ENCODE results near the gene CFAP251. TPM values are rescaled to one million over a fixed set of nuclear protein-coding genes. Genes with fewer than 3 reads are reported as not detected.

CFAP251 gene
- total and polyA plus RNA-seq, 2 donors (not counting 3 experiments of a cell fraction or from before 2014, with no cell fraction given): 3.3 to 4.0 TPM

DNA sequence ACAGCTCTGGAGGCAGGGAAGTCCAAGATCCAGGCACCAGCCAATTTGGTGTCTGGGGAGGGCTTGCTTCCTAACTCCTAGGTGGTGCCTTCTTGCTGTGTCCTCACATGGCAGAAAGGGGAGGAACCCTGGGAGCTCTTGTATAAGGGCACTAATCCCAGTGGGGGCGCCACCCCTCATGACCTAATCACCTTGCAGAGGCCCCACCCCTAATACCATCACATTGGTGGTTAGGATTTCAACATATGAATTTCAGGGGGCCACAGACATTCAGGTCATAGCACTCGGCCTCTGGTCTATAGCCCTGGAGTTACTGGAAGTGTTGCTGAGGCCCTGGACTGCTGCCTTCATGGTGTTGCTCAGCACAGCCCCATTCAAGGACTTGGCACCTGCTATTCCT lies 15.2 kb upstream of the CFAP251 start:
- CTCF ChIA-PET: interaction anchor here (1.2 kb wide), 1 partner anchor 15 kb away, joined by 4 read pairs; the partner anchor contains the start of gene CFAP251

DNA sequence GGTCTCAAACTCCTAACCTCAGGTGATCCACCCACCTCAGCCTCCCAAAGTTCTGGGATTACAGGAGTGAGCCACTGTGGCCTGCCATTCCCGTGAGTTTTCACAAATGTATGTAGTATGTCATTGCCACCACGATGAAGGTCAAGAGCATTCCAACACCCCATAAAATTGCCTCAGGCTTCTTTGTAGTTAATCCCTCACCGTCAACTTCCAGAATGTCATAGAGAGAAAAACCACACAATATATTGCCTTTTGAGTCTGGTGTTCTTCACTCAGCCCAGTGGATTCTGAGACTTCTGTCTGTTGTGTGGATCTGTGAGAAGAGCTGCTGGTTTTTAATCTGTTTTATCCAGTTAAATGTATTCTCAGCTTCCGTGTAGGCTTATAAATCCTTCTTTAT lies 12.6 kb upstream of the CFAP251 start:
- Histone ChIP-seq H3K9ac (replicated peaks; ENCODE audit: extremely low read depth, insufficient read depth, low read length) (no peak overlapping the region), H3K4me3 (replicated peaks in 1 of 3; ENCODE audit: insufficient read depth in 1 of 3, low read depth in 1 of 3, low read length in 3 of 3) (no peak overlapping the region), H3K27ac (ENCODE audit: insufficient read depth, low read depth, low read length) (no peak overlapping the region), H4K20me1 (replicated peaks; ENCODE audit: control insufficient read depth, extremely low read depth, insufficient read depth, low read length) (no peaks in the 10 kb centered on the region), H3K79me2 (ENCODE audit: control insufficient read depth, insufficient read depth, low read length) (no peaks in the 10 kb centered on the region), H3K4me1 (ENCODE audit: control insufficient read depth, extremely low read depth, insufficient read depth, low read length) (no peaks in the 10 kb centered on the region), H3K9me3 (replicated peaks; ENCODE audit: control insufficient read depth, insufficient read depth, low read length) (no peaks in the 10 kb centered on the region), H3K9me1 (replicated peaks; ENCODE audit: control insufficient read depth, extremely low read depth, insufficient read depth, low read length) (no peaks in the 10 kb centered on the region), H3K27me3 (ENCODE audit: control insufficient read depth in 2 of 2, insufficient read depth in 2 of 2, low read length in 2 of 2) (no peaks in the 10 kb centered on the region), H3K36me3 (ENCODE audit: control insufficient read depth in 2 of 2, extremely low read depth in 1 of 2, insufficient read depth in 2 of 2, low read length in 2 of 2) (peaks cover 12 to 29% of the 10 kb centered on the region in 2 experiments), H2AFZ (ENCODE audit: low read depth, low read length) (no peak overlapping the region), H3K4me2 (ENCODE audit: insufficient read depth, low read length) (no peak overlapping the region)
- ChIA-PET POLR2A (no interaction called here), CTCF (interaction anchor here (1.7 to 2.7 kb wide), 2 partner anchors 10 to 111 kb away, joined by 4 to 14 read pairs; no protein-coding TSS in a partner anchor)
- intact Hi-C loops (cut with micrococcal nuclease): no loop called here
- no TSS peak for BruUV-seq (replicated peaks)
- FAIRE-seq (no peak), DNase-seq (ENCODE audit: low read depth, low spot score) (no peak)
- dilution Hi-C loops (cut with MboI; ENCODE audit: extremely low pct_ligation_motif_present, low sequenced_read_pairs): no loop called here
- TF ChIP-seq FOS (IDR thresholded peaks at IDR 0.05; ENCODE audit: borderline replicate concordance, insufficient read depth, low read length) (no peak), POLR2A (IDR thresholded peaks at IDR 0.05; ENCODE audit: low read depth, low read length) (no peak), GATA2 (IDR thresholded peaks at IDR 0.05; ENCODE audit: insufficient read depth, insufficient read length, low read depth, low read length) (no peak), MYC (IDR thresholded peaks at IDR 0.05; ENCODE audit: low read depth, low read length) (no peak)
- TF ChIP-seq, protein P1, sequence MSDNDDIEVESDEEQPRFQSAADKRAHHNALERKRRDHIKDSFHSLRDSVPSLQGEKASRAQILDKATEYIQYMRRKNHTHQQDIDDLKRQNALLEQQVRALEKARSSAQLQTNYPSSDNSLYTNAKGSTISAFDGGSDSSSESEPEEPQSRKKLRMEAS (IDR thresholded peaks at IDR 0.05; ENCODE audit: insufficient read depth, insufficient read length): no peak

More for the DNA sequence above, 15.2 kb upstream of the CFAP251 start:
- Histone ChIP-seq H3K9ac (replicated peaks; ENCODE audit: extremely low read depth, insufficient read depth, low read length) (no peak overlapping the region), H3K27ac (ENCODE audit: insufficient read depth, low read depth, low read length) (no peak overlapping the region), H3K4me2 (ENCODE audit: insufficient read depth, low read length) (no peak overlapping the region), H3K79me2 (ENCODE audit: control insufficient read depth, insufficient read depth, low read length) (no peaks in the 10 kb centered on the region), H3K9me3 (replicated peaks; ENCODE audit: control insufficient read depth, insufficient read depth, low read length) (no peaks in the 10 kb centered on the region), H3K27me3 (ENCODE audit: control insufficient read depth in 2 of 2, insufficient read depth in 2 of 2, low read length in 2 of 2) (no peaks in the 10 kb centered on the region), H3K4me3 (replicated peaks in 1 of 3; ENCODE audit: insufficient read depth in 1 of 3, low read depth in 1 of 3, low read length in 3 of 3) (no peak overlapping the region), H2AFZ (ENCODE audit: low read depth, low read length) (no peak overlapping the region), H3K36me3 (ENCODE audit: control insufficient read depth in 2 of 2, extremely low read depth in 1 of 2, insufficient read depth in 2 of 2, low read length in 2 of 2) (peaks cover 20 to 36% of the 10 kb centered on the region in 2 experiments), H3K9me1 (replicated peaks; ENCODE audit: control insufficient read depth, extremely low read depth, insufficient read depth, low read length) (no peaks in the 10 kb centered on the region), H4K20me1 (replicated peaks; ENCODE audit: control insufficient read depth, extremely low read depth, insufficient read depth, low read length) (no peaks in the 10 kb centered on the region), H3K4me1 (ENCODE audit: control insufficient read depth, extremely low read depth, insufficient read depth, low read length) (no peaks in the 10 kb centered on the region)
- dilution Hi-C loops (cut with MboI; ENCODE audit: extremely low pct_ligation_motif_present, low sequenced_read_pairs): no loop called here
- no peak for FAIRE-seq
- TF ChIP-seq EZH2 (IDR thresholded peaks at IDR 0.05; ENCODE audit: borderline replicate concordance, low read depth, low read length, severe bottlenecking): no peak
- POLR2A ChIA-PET: no interaction called here
- DNase-seq (ENCODE audit: low read depth, low spot score): no peak
- intact Hi-C loops (cut with micrococcal nuclease): no loop called here
- no TSS peak for BruUV-seq (replicated peaks)
